Panc1 (cell line): ENCODE measurements around the gene GAGE13.
"Not testable (repeated sequence)": the region's sequence is repeated elsewhere in the genome, so short reads cannot be mapped to it uniquely, and the experiment has no call there.

Experiments used
- POLR2AphosphoS5 ChIP-seq: IDR thresholded peaks from 2 replicates; pipeline ENCODE4 v1.6.1; 2012; ENCODE audit warnings: mild to moderate bottlenecking, low read depth, low read length, moderate library complexity
- TCF7L2 ChIP-seq: IDR thresholded peaks from 2 replicates; pipeline ENCODE4 v1.6.1; 2011; ENCODE audit warnings: mild to moderate bottlenecking, low read depth, low read length, inconsistent platforms
- TF ChIP-seq, protein P1 (sequence below): fragments of 450-650 bp; IDR thresholded peaks from 2 replicates; pipeline ENCODE4 v1.5.1; 2017; ENCODE audit warnings: mild to moderate bottlenecking

DNA sequence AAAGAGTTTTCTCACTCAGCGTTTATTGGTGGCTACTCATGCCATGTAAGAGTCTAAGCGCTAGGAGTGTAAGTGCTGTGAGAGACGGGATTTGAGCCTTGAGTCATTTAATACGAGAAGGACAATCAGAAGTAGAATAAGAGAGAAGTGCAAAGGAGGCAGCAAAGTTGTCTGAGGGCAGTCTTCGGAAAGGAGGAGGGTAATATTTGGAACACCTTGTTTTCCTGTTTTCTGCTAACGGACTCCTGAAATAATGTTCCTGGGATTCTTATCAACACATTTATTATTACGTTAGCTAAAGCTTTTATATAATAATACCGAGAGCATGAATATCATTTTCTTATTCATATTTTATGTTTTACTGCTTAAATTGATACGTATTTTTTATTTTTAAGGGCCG, 14.0 kb downstream of the GAGE13 start:
- TF ChIP-seq, protein P1, sequence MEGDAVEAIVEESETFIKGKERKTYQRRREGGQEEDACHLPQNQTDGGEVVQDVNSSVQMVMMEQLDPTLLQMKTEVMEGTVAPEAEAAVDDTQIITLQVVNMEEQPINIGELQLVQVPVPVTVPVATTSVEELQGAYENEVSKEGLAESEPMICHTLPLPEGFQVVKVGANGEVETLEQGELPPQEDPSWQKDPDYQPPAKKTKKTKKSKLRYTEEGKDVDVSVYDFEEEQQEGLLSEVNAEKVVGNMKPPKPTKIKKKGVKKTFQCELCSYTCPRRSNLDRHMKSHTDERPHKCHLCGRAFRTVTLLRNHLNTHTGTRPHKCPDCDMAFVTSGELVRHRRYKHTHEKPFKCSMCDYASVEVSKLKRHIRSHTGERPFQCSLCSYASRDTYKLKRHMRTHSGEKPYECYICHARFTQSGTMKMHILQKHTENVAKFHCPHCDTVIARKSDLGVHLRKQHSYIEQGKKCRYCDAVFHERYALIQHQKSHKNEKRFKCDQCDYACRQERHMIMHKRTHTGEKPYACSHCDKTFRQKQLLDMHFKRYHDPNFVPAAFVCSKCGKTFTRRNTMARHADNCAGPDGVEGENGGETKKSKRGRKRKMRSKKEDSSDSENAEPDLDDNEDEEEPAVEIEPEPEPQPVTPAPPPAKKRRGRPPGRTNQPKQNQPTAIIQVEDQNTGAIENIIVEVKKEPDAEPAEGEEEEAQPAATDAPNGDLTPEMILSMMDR = not testable (repeated sequence)
- not testable (repeated sequence) for TF ChIP-seq POLR2AphosphoS5, TCF7L2
